ENCODE measurements around the gene IFNL1. TPM values are rescaled to one million over a fixed set of nuclear protein-coding genes. Genes with fewer than 3 reads are reported as not detected.

IFNL1 gene
- total RNA-seq, 3 donors from 2014 or later: not detected

DNA sequence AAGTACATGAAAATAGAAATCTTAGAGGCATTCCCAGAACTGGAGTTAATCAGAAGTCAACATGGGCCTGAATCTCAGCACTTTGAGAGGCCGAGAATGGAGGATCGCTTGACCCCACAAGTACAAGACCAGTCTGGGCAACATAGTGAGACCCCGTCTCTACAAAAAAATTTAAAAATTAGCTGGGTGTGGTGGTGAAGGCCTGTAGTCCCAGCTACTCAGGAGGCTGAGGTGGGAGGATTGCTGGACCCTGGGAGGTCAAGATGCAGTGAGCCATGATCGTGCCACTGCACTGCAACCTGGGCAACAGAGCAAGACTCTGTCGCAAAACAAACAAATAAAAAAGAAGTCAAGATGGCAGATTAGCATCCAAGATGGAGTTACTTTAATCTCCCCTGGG, 19.5 kb upstream of the IFNL1 start:
- intact Hi-C loops (cut with DNase I; ENCODE audit: low total_unique reads): no loop called here
- Histone ChIP-seq H3K9me3 (no peaks in the 10 kb centered on the region), H3K27ac (no peak overlapping the region), H3K36me3 (no peaks in the 10 kb centered on the region), H3K4me3 (no peak overlapping the region), H3K27me3 (no peaks in the 10 kb centered on the region), H3K4me1 (no peaks in the 10 kb centered on the region)
- DNase-seq (ENCODE audit: low spot score in 2 of 2): no peak
- TF ChIP-seq CTCF (IDR thresholded peaks at IDR 0.05): no peak
- no peak for TF ChIP-seq POLR2A (IDR thresholded peaks at IDR 0.05)
- no peak for TF ChIP-seq POLR2AphosphoS5 (IDR thresholded peaks at IDR 0.05)

- no peak for TF ChIP-seq POLR2A (IDR thresholded peaks at IDR 0.05)
- TF ChIP-seq POLR2AphosphoS5 (IDR thresholded peaks at IDR 0.05): no peak
- TF ChIP-seq CTCF (IDR thresholded peaks at IDR 0.05): no peak
- no peaks in the 10 kb centered on the region for H3K36me3 ChIP-seq
- DNase-seq (ENCODE audit: low spot score in 2 of 2): no peak
- H3K4me3 ChIP-seq: no peak overlapping the region
- no peaks in the 10 kb centered on the region for H3K4me1 ChIP-seq
- no peaks in the 10 kb centered on the region for H3K27me3 ChIP-seq
- intact Hi-C loops (cut with DNase I; ENCODE audit: low total_unique reads): no loop called here
- no peaks in the 10 kb centered on the region for H3K9me3 ChIP-seq
- no peak overlapping the region for H3K27ac ChIP-seq
Measured at GRCh38 chr19:39277598-39277997, 18.6 kb upstream of the IFNL1 start.

GRCh38 chr19:39282021-39282420, 14.2 kb upstream of the IFNL1 start:
- no peak for DNase-seq (ENCODE audit: low spot score in 2 of 2)
- TF ChIP-seq POLR2AphosphoS5 (IDR thresholded peaks at IDR 0.05): no peak
- no peak for TF ChIP-seq POLR2A (IDR thresholded peaks at IDR 0.05)
- no peak for TF ChIP-seq CTCF (IDR thresholded peaks at IDR 0.05)
- Histone ChIP-seq H3K27ac (no peak overlapping the region), H3K27me3 (no peaks in the 10 kb centered on the region), H3K36me3 (no peaks in the 10 kb centered on the region), H3K4me3 (no peak overlapping the region), H3K9me3 (peaks cover 2 to 14% of the 10 kb centered on the region in 2 donors), H3K4me1 (no peaks in the 10 kb centered on the region)
- intact Hi-C loops (cut with DNase I; ENCODE audit: low total_unique reads): no loop called here

DNA sequence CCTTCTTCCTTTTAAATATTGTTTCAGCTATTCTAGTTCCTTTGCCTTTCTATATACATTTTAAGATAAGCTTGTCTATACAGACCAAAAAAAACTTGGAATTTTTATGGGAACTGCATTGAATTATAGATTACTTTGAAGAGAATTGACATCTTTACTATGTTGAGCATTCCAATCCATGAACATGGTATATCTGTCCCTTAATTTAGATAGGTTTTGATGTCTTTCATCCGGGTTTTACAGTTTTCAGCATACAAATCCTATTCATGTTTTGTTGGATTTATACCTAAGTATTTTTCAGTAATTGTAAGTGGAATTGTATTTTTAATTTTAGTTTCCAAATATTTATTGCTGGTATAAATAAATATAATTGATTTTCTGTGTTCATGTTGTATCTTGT, 12.2 kb upstream of the IFNL1 start:
- H3K4me1 ChIP-seq: no peaks in the 10 kb centered on the region
- H3K27ac ChIP-seq: no peak overlapping the region
- intact Hi-C loops (cut with DNase I; ENCODE audit: low total_unique reads): no loop called here
- H3K27me3 ChIP-seq: no peaks in the 10 kb centered on the region
- no peak overlapping the region for H3K4me3 ChIP-seq
- H3K9me3 ChIP-seq: peaks cover 3 to 14% of the 10 kb centered on the region in 2 donors
- DNase-seq (ENCODE audit: low spot score in 2 of 2): no peak
- no peak for TF ChIP-seq POLR2A (IDR thresholded peaks at IDR 0.05)
- TF ChIP-seq POLR2AphosphoS5 (IDR thresholded peaks at IDR 0.05): no peak
- no peak for TF ChIP-seq CTCF (IDR thresholded peaks at IDR 0.05)
- no peaks in the 10 kb centered on the region for H3K36me3 ChIP-seq

- H3K4me1 ChIP-seq: no peaks in the 10 kb centered on the region
- no peaks in the 10 kb centered on the region for H3K9me3 ChIP-seq
- no peaks in the 10 kb centered on the region for H3K36me3 ChIP-seq
- no peak overlapping the region for H3K27ac ChIP-seq
- DNase-seq (ENCODE audit: low spot score in 2 of 2): no peak
- H3K4me3 ChIP-seq: no peak overlapping the region
- TF ChIP-seq POLR2AphosphoS5 (IDR thresholded peaks at IDR 0.05) (no peak), POLR2A (IDR thresholded peaks at IDR 0.05) (no peak), CTCF (IDR thresholded peaks at IDR 0.05) (no peak)
- no peaks in the 10 kb centered on the region for H3K27me3 ChIP-seq
- intact Hi-C loops (cut with DNase I; ENCODE audit: low total_unique reads): no loop called here
Measured at GRCh38 chr19:39293394-39293793, 2.8 kb upstream of the IFNL1 start.
